HCT116 (cell line): ENCODE measurements around the gene CEP72. TPM values are rescaled to one million over a fixed set of nuclear protein-coding genes. Genes with fewer than 3 reads are reported as not detected.

Experiments
- ATAC-seq: fragments of 200-7000 bp; cut with Tn5 transposase; 2 replicates; pipeline ENCODE4 v1.9.1; 2020; ENCODE audit warnings: mild to moderate bottlenecking, moderate library complexity
- BruUV-seq: library from RNA; stranded (reverse); fragments of 400-500 nt; replicated peaks from 2 replicates; lab custom pipeline; 2021; lab: Mats Ljungman, UMichigan
- CTCF ChIA-PET: fragments of 300-600 bp; sonication (Branson Sonifier 250); formaldehyde crosslinking; loops from one replicate; lab custom pipeline; 2021; ENCODE audit warnings: antibody characterized with exemption; lab: Charles Lee
- POLR2A ChIA-PET: fragments of 300-600, 350-600 bp; sonication (Branson Sonifier 250); formaldehyde crosslinking; loops from one replicate; lab custom pipeline; 2021; ENCODE audit warnings: antibody characterized with exemption; lab: Charles Lee
- RAD21 ChIA-PET, 2 experiments: fragments of 300-600 bp; sonication (Branson Sonifier 250); formaldehyde crosslinking; loops; one replicate each; lab custom pipeline; 2023; ENCODE audit warnings: low total read pairs in 2 of 2; ENCODE audit not compliant: uncharacterized antibody in 2 of 2, unreplicated experiment in 2 of 2, low non-redundant PET in 1 of 2; lab: Charles Lee
- DNase-seq: peaks from one replicate; pipeline ENCODE4 v3.0.0-alpha.2; 2010; ENCODE audit warnings: low read depth, low spot score
- H2AFZ ChIP-seq: fragments of 200-600 bp; shearing (Covaris generic), sonication (generic); 2 replicates; pipeline ENCODE4 v1.6.1; 2017; ENCODE audit warnings: low read depth, mixed run types, mixed read lengths, antibody characterized with exemption, low read length; ENCODE audit not compliant: poor library complexity, severe bottlenecking
- H3K27ac ChIP-seq: 2 replicates; pipeline ENCODE4 v1.5.1; 2012; ENCODE audit warnings: low read depth, low read length
- H3K27me3 ChIP-seq: fragments of 200-600 bp; sonication (generic); 2 replicates; pipeline ENCODE4 v1.6.1; 2016; ENCODE audit warnings: mixed run types, low read length, mixed read lengths; ENCODE audit not compliant: insufficient read depth
- H3K36me3 ChIP-seq, 2 experiments: fragments of 200-500 bp in 1 of 2; fragments of 200-600 bp in 1 of 2; sonication (Bioruptor generic) in 1 of 2; sonication (generic) in 1 of 2; 2 replicates each; pipeline versions ENCODE4 v1.5.1 to v1.6.1; 2014 to 2016; ENCODE audit warnings: low read length in 2 of 2, inconsistent platforms in 1 of 2, mixed read lengths in 1 of 2, mixed run types in 1 of 2; ENCODE audit not compliant: insufficient read depth in 2 of 2, control insufficient read depth in 1 of 2
- H3K4me1 ChIP-seq, 2 experiments: fragments of 200-600 bp in 1 of 2; sonication (generic) in 1 of 2; 2 replicates each; pipeline versions ENCODE4 v1.5.1 to v1.6.1; 2012 to 2017; ENCODE audit warnings: low read length in 2 of 2, inconsistent platforms in 1 of 2, mild to moderate bottlenecking in 1 of 2, mixed read lengths in 1 of 2, mixed run types in 1 of 2, moderate library complexity in 1 of 2; ENCODE audit not compliant: insufficient read depth in 2 of 2, control insufficient read depth in 1 of 2
- H3K4me2 ChIP-seq: fragments of 200-600 bp; sonication (generic); 2 replicates; pipeline ENCODE4 v1.6.1; 2017; ENCODE audit warnings: mixed run types, low read length, mixed read lengths
- H3K4me3 ChIP-seq, 2 experiments: fragments of 200-600 bp in 1 of 2; sonication (generic) in 1 of 2; replicated peaks in 1 of 2; 2 replicates each; pipeline ENCODE4 v1.5.1; 2011 to 2016; ENCODE audit warnings: low read length in 2 of 2, control low read depth in 1 of 2, low read depth in 1 of 2, mild to moderate bottlenecking in 1 of 2, mixed read lengths in 1 of 2, mixed run types in 1 of 2
- H3K79me2 ChIP-seq: fragments of 200-600 bp; sonication (generic); 2 replicates; pipeline ENCODE4 v1.6.1; 2017; ENCODE audit warnings: mild to moderate bottlenecking, mixed run types, low read length, moderate library complexity, mixed read lengths; ENCODE audit not compliant: insufficient read depth
- H3K9ac ChIP-seq: fragments of 200-600 bp; sonication (generic); 2 replicates; pipeline ENCODE4 v1.6.1; 2016; ENCODE audit warnings: low read length, mixed read lengths
- H3K9me2 ChIP-seq: fragments of 200-600 bp; sonication (generic), shearing (Covaris generic); 2 replicates; pipeline ENCODE4 v1.6.1; 2017; ENCODE audit warnings: mixed run types, mild to moderate bottlenecking, moderate library complexity; ENCODE audit not compliant: insufficient read depth
- H3K9me3 ChIP-seq, 2 experiments: fragments of 200-500 bp in 1 of 2; fragments of 200-600 bp in 1 of 2; sonication (Bioruptor generic) in 1 of 2; sonication (generic) in 1 of 2; 2 replicates each; pipeline ENCODE4 v1.6.1; 2014 to 2017; ENCODE audit warnings: low read length in 2 of 2, mixed read lengths in 2 of 2, inconsistent platforms in 1 of 2, low read depth in 1 of 2, mild to moderate bottlenecking in 1 of 2, mixed run types in 1 of 2, moderate library complexity in 1 of 2; ENCODE audit not compliant: control insufficient read depth in 1 of 2, insufficient read depth in 1 of 2
- H4K20me1 ChIP-seq: fragments of 200-600 bp; sonication (generic), shearing (Covaris generic); 2 replicates; pipeline ENCODE4 v1.6.1; 2017; ENCODE audit warnings: mixed run types, mild to moderate bottlenecking, moderate library complexity; ENCODE audit not compliant: insufficient read depth
- CBX3 ChIP-seq: IDR thresholded peaks from 2 replicates; pipeline ENCODE4 v1.6.1; 2012; ENCODE audit warnings: low read depth
- CEBPB ChIP-seq: IDR thresholded peaks from 2 replicates; pipeline ENCODE4 v1.6.1; 2012; ENCODE audit warnings: low read depth
- EGR1 ChIP-seq: IDR thresholded peaks from 2 replicates; pipeline ENCODE4 v1.6.1; 2012; ENCODE audit warnings: low read depth
- ELF1 ChIP-seq: IDR thresholded peaks from 2 replicates; pipeline ENCODE4 v1.6.1; 2012; ENCODE audit warnings: low read depth, borderline replicate concordance
- EZH2 ChIP-seq: fragments of 200-600 bp; sonication (generic); IDR thresholded peaks from 2 replicates; pipeline ENCODE4 v1.6.1; 2017; ENCODE audit warnings: antibody characterized with exemption, mixed run types
- EZH2phosphoT487 ChIP-seq: fragments of 200-600 bp; IDR thresholded peaks from 2 replicates; pipeline ENCODE4 v1.6.1; 2018; ENCODE audit warnings: antibody characterized with exemption, borderline replicate concordance
- FOSL1 ChIP-seq: IDR thresholded peaks from 2 replicates; pipeline ENCODE4 v1.6.1; 2012; ENCODE audit warnings: low read depth
- JUND ChIP-seq: IDR thresholded peaks from 2 replicates; pipeline ENCODE4 v1.6.1; 2012
- POLR2A ChIP-seq: IDR thresholded peaks from 2 replicates; pipeline ENCODE4 v1.7.0; 2011; ENCODE audit warnings: borderline replicate concordance; ENCODE audit not compliant: insufficient read depth, insufficient read length; ENCODE audit errors: extremely low read depth
- RAD21 ChIP-seq: IDR thresholded peaks from 2 replicates; pipeline ENCODE4 v1.6.1; 2012; ENCODE audit warnings: low read depth, mild to moderate bottlenecking
- SIN3A ChIP-seq: IDR thresholded peaks from 2 replicates; pipeline ENCODE4 v1.6.1; 2012; ENCODE audit warnings: low read depth
- SP1 ChIP-seq: IDR thresholded peaks from 2 replicates; pipeline ENCODE4 v1.6.1; 2012; ENCODE audit warnings: low read depth
- YY1 ChIP-seq: IDR thresholded peaks from 2 replicates; pipeline ENCODE4 v1.6.1; 2011; ENCODE audit warnings: low read length, low read depth, moderate library complexity, mild to moderate bottlenecking; ENCODE audit not compliant: insufficient replicate concordance; ENCODE audit errors: extremely low read depth
- ZNF274 ChIP-seq: fragments of 200-500 bp; sonication (Bioruptor generic); IDR thresholded peaks from 2 replicates; pipeline ENCODE4 v1.6.1; 2014; ENCODE audit warnings: mild to moderate bottlenecking, low read depth, low read length, inconsistent platforms
- intact Hi-C: fragments of 100-400 bp; cut with micrococcal nuclease; formaldehyde crosslinking; loops from 2 replicates; pipeline ENCODE4 v1.10.0; 2022
- total RNA-seq: library from RNA; stranded (reverse); gene quantifications from one replicate; pipeline ENCODE4 v1.2.1, GENCODE V29; 2021; ENCODE audit not compliant: unreplicated experiment
- TF ChIP-seq, protein P1 (sequence below): IDR thresholded peaks from 2 replicates; pipeline ENCODE4 v1.6.1; 2012
- TF ChIP-seq, protein P2 (sequence below): IDR thresholded peaks from 2 replicates; pipeline ENCODE4 v1.6.1; 2011; ENCODE audit warnings: mild to moderate bottlenecking, low read length, moderate library complexity; ENCODE audit not compliant: insufficient replicate concordance; ENCODE audit errors: extremely low read depth

Gene CEP72
- total RNA-seq, 1 experiment from 2014 or later = 25.6 TPM

DNA sequence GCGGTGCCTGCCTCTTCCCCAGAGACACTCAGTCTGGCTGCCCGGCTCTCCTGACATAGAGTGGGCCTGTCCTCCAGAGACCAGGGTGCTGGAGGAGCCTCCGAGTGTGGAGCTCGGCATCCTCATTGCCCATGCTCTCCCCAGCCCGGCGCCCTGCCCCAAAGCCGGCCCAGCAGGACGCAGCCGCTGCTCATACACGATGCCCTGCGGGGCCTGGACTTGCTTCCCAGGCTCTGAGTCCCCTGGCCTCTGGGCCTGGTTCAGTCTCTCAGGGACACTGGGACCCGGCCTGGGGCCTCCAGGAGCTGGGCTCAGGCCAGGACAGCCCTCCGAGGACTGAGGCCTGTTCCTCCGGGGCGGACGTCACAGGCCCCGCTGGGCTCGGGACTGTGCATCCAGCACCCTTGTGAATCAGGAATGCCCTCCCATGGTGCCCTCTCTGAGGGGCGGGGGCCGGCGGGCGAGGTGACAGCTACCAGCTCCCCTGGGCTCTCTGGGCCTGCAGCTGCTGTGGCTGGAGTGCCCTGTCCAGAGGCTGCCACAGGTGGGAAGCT, 57.8 kb downstream of the CEP72 start:
- ChIA-PET RAD21 (no interaction called here), CTCF (interaction anchor here (1.6 to 2.1 kb wide), 3 partner anchors 13 to 353 kb away, joined by 4 to 10 read pairs (median 8); no protein-coding TSS in a partner anchor), POLR2A (no interaction called here)
- ATAC-seq = no peak
- TF ChIP-seq, protein P1, sequence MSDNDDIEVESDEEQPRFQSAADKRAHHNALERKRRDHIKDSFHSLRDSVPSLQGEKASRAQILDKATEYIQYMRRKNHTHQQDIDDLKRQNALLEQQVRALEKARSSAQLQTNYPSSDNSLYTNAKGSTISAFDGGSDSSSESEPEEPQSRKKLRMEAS = no peak
- TF ChIP-seq RAD21 (no peak), EZH2 (no peak)
- H3K4me1 ChIP-seq = peaks cover 0 to 39% of the 10 kb centered on the region in 2 experiments; a peak in 2 of 4 replicates
- no peak for DNase-seq
- H3K4me3 ChIP-seq = no peak overlapping the region
- no peaks in the 10 kb centered on the region for H4K20me1 ChIP-seq
- H3K79me2 ChIP-seq = no peaks in the 10 kb centered on the region
- intact Hi-C loops = loop anchor here (2.0 to 10.0 kb wide), 2 partner anchors 233 to 495 kb away; no protein-coding TSS in a partner anchor
- H3K9me2 ChIP-seq = no peaks in the 10 kb centered on the region
- no peaks in the 10 kb centered on the region for H3K9me3 ChIP-seq
- BruUV-seq = no TSS peak
- H3K4me2 ChIP-seq = no peak overlapping the region
- H3K9ac ChIP-seq = no peak overlapping the region
- H3K27me3 ChIP-seq = no peaks in the 10 kb centered on the region
- no peak overlapping the region for H2AFZ ChIP-seq
- no peak overlapping the region; the same call in 1 of the 2 replicates for H3K27ac ChIP-seq
- 0 out of 4 replicates have a peak, but pooled peaks cover 0 to 3% of the 10 kb centered on the region in 2 experiments for H3K36me3 ChIP-seq

DNA sequence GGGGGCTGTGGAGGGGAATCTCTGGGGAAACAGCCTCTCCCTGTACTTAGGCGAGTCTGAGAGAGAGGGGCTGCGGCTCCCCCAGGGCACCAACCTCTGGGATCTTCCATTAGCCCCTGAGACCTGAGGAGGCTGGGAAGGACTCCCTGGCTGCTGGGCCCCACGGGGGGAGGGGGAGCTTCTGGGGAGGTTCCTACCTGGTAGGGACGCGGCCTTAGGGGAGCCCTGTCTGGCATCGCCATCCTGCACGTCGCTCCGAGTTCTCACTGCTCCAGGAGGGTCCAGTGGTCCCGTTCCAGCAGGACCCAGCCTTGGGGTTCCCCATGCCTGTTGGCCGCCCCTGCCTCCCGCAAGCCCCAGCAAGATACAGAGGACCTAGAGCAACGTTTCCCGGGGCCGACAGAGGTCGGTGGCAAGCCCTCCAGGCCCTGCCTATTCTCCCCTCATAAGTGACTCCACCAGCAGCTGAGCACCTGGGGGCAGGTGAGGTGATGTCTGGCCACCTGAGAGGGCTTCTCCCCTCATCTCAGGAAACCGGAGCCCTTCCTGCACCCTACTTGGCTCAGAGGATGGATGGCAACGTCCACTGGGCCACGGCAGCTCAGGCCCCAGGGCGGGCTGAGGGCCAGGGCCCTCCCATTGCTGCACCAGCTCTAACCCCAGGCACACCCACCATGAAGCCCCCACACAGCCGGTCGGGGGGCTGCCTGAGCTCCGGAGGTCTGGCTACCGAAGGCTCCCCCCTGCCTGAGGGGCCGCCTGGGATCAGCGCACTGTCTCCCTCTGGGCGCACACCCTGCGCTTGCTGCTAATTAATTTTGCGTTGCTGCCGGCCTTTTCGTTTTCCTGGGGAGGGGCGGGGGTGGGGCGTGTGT, 58.5 kb downstream of the CEP72 start:
- Histone ChIP-seq H3K4me2 (no peak overlapping the region), H3K36me3 (0 out of 4 replicates have a peak, but pooled peaks cover 0 to 3% of the 10 kb centered on the region in 2 experiments), H4K20me1 (no peaks in the 10 kb centered on the region), H3K4me3 (no peak overlapping the region), H3K27ac (no peak overlapping the region), H3K4me1 (peaks cover 0 to 33% of the 10 kb centered on the region in 2 experiments; a peak in 2 of 4 replicates), H3K79me2 (no peaks in the 10 kb centered on the region), H2AFZ (no peak overlapping the region), H3K9ac (no peak overlapping the region), H3K9me2 (no peaks in the 10 kb centered on the region), H3K27me3 (no peaks in the 10 kb centered on the region), H3K9me3 (no peaks in the 10 kb centered on the region)
- no peak for ATAC-seq
- ChIA-PET CTCF (interaction anchor here (0.8 to 2.1 kb wide), 4 partner anchors 14 to 353 kb away, joined by 3 to 10 read pairs (median 6); no protein-coding TSS in a partner anchor), POLR2A (no interaction called here), RAD21 (interaction anchor here (0.6 to 0.7 kb wide), 2 partner anchors 15 to 352 kb away, joined by 3 to 4 read pairs; no protein-coding TSS in a partner anchor)
- BruUV-seq = no TSS peak
- DNase-seq = no peak
- intact Hi-C loops = loop anchor here (2.0 to 10.0 kb wide), 2 partner anchors 232 to 494 kb away; no protein-coding TSS in a partner anchor
- TF ChIP-seq POLR2A = no peak
- TF ChIP-seq SP1 = no peak
- TF ChIP-seq CEBPB = no peak
- TF ChIP-seq EZH2 = no peak
- TF ChIP-seq EZH2phosphoT487 = no peak
- TF ChIP-seq, protein P2, sequence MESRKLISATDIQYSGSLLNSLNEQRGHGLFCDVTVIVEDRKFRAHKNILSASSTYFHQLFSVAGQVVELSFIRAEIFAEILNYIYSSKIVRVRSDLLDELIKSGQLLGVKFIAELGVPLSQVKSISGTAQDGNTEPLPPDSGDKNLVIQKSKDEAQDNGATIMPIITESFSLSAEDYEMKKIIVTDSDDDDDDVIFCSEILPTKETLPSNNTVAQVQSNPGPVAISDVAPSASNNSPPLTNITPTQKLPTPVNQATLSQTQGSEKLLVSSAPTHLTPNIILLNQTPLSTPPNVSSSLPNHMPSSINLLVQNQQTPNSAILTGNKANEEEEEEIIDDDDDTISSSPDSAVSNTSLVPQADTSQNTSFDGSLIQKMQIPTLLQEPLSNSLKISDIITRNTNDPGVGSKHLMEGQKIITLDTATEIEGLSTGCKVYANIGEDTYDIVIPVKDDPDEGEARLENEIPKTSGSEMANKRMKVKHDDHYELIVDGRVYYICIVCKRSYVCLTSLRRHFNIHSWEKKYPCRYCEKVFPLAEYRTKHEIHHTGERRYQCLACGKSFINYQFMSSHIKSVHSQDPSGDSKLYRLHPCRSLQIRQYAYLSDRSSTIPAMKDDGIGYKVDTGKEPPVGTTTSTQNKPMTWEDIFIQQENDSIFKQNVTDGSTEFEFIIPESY = no peak
- no peak for TF ChIP-seq CBX3
- no peak for TF ChIP-seq YY1
- no peak for TF ChIP-seq SIN3A
- no peak for TF ChIP-seq EGR1
- TF ChIP-seq FOSL1 = no peak
- TF ChIP-seq ELF1 = no peak
- TF ChIP-seq ZNF274 = no peak
- TF ChIP-seq JUND = no peak
